Neutrophil (primary cell): ENCODE measurements around the gene IGFBP6.

Experiments
- H3K27ac ChIP-seq: fragments of 200-600 bp; sonication (generic); 2 replicates; pipeline ENCODE4 v1.5.1; 2016; ENCODE audit warnings: mild to moderate bottlenecking, moderate library complexity
- H3K27me3 ChIP-seq: fragments of 200-600 bp; sonication (generic); 2 replicates; pipeline ENCODE4 v1.6.0; 2016; ENCODE audit warnings: mild to moderate bottlenecking
- H3K36me3 ChIP-seq: fragments of 200-600 bp; sonication (generic); 2 replicates; pipeline ENCODE4 v1.5.1; 2017
- H3K4me1 ChIP-seq, 2 experiments: fragments of 200-600 bp in 1 of 2; sonication (generic) in 1 of 2; 1 replicate in 1 of 2; 2 replicates in 1 of 2; pipeline versions ENCODE4 v1.5.1 to v1.6.1; 2013 to 2016; ENCODE audit warnings: low read depth in 1 of 2, low read length in 1 of 2, mild to moderate bottlenecking in 1 of 2, moderate library complexity in 1 of 2; ENCODE audit not compliant: control insufficient read depth in 1 of 2, insufficient read depth in 1 of 2
- H3K4me3 ChIP-seq, 2 experiments: fragments of 200-600 bp in 1 of 2; sonication (generic) in 1 of 2; 1 replicate in 1 of 2; 2 replicates in 1 of 2; pipeline ENCODE4 v1.5.1; 2013 to 2016; ENCODE audit warnings: low read depth in 1 of 2, low read length in 1 of 2, mild to moderate bottlenecking in 1 of 2, moderate library complexity in 1 of 2
- H3K9me3 ChIP-seq: fragments of 200-600 bp; sonication (generic); 2 replicates; pipeline ENCODE4 v1.5.1; 2016
- TF ChIP-seq, protein P1 (sequence below): fragments of 200-600 bp; sonication (generic); IDR thresholded peaks from 2 replicates; pipeline ENCODE4 v1.5.1; 2016; ENCODE audit warnings: antibody characterized with exemption

Gene IGFBP6

DNA sequence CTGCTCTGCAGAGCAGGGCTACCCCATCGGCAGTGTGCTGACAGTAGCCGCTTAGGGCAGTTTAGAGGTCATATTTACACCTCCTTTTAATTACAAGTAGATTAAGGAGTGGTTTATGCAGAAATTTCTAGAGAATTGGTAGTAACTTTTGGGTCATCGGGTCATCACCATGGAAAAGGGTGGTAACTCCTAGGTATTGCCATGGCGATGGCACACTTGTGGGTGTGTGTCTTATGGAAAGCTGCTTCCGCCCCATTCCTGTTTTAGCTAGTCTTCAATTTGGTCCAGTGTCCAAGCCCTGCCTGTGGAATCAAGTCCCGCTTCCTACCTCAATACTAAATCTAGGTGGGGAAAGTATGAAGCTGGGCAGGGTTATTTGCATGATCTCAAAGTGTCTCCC lies 53.6 kb downstream of the IGFBP6 start:
- Histone ChIP-seq H3K9me3 (no peaks in the 10 kb centered on the region), H3K4me1 (no peaks in the 10 kb centered on the region), H3K4me3 (no peak overlapping the region), H3K27ac (no peak overlapping the region), H3K27me3 (no peaks in the 10 kb centered on the region), H3K36me3 (no peaks in the 10 kb centered on the region)
- TF ChIP-seq, protein P1, sequence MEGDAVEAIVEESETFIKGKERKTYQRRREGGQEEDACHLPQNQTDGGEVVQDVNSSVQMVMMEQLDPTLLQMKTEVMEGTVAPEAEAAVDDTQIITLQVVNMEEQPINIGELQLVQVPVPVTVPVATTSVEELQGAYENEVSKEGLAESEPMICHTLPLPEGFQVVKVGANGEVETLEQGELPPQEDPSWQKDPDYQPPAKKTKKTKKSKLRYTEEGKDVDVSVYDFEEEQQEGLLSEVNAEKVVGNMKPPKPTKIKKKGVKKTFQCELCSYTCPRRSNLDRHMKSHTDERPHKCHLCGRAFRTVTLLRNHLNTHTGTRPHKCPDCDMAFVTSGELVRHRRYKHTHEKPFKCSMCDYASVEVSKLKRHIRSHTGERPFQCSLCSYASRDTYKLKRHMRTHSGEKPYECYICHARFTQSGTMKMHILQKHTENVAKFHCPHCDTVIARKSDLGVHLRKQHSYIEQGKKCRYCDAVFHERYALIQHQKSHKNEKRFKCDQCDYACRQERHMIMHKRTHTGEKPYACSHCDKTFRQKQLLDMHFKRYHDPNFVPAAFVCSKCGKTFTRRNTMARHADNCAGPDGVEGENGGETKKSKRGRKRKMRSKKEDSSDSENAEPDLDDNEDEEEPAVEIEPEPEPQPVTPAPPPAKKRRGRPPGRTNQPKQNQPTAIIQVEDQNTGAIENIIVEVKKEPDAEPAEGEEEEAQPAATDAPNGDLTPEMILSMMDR = no peak
